ENCODE data around the gene PTPN13.

PTPN13 gene

DNA sequence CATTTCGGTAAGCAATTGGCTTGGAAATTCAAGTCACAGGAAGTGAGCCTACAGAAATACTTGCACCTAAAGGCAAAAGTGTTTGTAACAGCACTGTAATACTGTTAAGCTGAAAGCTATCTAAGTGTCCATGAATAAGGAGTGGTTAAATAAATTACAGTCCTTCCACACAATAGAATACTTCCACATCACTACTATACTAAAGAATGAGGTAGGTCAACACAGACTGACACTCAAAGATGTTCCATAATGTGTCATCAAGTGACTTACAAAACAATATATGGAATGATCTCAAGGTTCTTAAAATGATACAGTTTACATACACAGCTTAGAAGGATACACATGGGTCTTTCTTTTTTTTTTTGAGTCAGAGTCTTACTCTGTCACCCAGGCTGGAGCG lies 228.0 kb downstream of the PTPN13 start:
- no peak for DNase-seq

DNA sequence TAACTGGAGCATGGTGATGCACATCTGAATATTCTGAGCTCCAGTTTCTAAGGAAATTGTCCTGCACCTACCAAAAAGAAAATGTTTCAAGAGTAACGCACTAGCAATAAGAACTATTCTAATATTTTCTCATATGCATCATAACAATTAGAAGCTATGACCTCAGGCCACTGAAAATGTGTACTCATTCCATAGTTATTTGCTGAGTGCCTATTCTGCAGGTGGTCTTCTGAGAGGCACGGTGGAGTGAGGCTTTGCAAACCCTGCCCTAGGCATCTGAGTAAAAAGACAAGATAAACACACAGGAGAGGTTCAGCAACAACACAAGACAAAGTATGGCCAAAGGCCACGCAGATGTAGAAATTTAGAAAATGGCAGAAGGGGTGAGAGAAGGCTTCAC lies 231.4 kb downstream of the PTPN13 start:
- no peak for DNase-seq

DNA sequence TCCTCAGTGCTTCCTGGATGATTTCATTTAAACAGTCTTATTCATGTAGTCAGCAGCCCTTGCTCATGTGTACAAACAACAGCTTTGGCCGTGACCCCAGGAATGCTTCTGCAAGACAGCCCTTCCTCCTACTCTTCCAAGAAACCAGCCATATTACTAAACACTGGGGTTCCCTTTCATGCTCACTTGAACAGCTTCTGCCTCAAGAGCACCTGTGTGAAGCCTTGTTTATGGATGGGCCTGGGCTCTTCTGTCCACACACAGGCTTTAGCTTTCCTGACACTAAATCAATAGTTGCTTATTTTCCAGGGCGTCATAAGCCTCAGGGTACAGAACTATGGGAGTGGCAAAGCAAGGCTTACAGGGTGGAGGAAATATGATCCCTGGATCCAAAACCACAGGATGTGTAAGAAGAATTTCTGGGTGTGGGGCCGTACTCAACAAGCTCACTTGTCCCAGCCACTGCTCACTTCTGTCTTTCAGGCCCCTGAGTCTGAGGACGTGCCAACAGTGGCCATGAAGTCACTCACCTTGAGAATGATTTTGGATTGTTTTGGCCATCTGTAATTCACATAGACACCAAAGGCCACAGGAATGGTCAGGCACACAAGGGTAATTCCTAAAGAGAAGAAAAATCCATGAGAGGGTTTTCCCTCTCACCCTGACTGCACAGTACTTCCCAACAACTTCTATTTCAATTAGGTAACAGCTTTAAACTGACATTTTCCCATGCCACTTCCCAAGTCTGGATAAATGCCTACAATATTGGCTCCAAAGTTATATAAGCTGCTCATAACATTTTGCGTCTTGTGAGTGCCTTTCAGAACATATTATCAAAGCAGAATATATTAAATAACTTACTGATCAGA lies 237.4 kb downstream of the PTPN13 start:
- DNase-seq: peak; percentile 62

DNA sequence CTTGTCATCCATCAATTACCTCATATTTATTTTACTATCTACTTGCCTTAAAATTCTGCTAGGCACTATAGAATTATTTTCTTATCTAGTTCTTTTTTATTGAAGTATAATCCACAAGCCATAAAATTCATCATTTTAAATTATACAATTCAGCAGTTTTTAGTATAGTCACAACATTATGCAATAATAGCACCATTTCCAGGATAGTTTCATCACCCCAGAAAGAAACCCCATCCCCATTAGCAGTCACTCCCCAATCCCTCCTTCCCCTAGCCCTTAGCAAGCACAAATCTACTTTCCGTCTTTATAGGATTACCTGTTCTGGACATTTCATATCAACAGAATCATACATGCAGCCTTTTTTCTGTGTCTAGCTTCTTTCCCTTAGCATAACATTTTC lies 239.5 kb downstream of the PTPN13 start:
- no peak for DNase-seq

DNA sequence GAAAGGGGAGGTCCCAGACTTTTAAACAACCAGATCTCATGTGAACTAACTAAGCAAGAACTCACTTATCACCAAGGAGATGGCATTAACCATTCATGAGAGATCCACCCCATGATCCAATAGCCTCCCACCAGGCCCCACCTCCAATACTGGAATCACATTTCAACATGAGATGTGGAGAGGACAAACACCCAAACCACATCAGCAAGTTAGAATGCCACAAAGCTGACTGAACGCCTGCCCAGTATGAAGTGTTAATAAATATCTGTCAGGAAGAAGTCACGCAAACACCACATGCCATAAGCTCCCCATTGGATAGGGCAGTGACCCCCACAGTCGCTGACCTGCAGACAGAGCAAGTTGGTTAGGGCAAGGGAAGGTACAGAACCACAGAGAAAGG lies 240.8 kb downstream of the PTPN13 start:
- no peak for DNase-seq

DNA sequence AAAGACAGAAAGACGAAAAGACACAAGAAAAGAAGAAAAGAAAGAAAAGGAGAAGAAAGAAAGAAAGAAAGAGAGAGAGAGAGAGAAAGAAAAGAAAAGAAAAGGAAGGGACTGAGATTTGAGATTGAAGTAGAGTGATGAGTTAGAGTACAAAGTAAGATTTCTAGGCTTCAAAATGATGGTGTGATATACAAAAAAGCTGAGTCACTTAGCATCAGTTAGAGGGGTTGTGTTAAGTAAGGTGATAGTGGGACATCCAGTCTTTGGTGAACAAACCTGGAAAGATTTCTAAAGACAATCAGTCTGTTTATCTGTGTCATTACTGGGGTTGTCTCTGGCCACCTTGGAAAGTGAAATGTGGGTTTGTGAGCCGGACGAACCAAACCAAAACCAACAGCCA lies 241.6 kb downstream of the PTPN13 start:
- no peak for DNase-seq

DNA sequence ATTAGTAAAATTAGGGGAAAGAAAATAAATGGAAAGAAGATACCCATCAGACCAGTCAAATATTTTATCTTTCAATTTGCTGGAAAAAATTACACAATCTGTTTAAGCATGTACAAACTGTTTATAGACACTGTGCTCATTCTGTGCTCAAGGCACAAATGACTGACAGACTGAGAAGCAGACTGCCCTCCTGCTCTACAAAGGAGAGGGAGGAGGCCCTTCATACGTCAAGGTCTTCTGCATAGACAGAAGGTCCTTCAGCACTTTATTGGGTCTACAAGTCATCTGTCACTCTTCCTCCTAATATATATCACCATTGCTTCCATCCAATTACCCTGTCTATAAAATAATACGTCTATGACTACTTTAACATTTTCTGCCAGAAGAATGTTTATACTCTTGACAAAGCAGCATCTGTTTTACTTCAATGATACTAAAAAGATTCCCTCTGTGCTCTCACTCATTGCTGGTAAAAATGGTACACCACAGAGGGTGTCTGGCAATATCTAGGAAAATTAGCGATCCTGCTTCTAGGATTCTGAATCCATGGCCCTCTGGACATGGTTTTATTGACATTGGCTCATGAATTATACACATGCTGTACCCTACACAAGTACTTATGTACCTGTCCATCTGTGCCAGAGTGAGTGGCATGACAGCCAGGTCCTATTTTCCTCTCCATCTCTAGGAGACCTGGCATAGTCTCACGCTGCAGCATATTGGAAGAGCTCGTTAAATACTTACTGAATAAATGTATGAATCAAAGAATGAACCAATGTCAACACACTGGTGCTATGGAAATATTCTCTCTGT lies 243.8 kb downstream of the PTPN13 start:
- no peak for DNase-seq

DNA sequence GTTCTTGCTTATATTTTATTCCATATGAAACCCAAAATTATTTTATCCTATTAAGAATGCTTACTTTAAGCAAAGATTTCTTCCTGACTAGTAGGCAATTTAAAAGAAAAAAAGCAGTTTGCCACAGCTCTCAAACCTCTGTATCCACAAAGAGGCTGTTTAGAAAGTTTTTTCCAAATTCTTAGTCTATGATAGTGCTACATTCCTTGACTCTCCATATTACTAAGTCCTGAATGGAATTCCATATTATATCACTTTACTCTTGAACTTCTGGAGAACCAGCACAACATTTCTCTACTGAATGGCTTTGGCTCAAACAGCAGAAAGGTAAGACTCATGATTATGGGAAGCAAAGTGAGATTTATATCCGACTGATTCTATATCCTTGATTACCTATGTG lies 246.7 kb downstream of the PTPN13 start:
- no peak for DNase-seq

DNA sequence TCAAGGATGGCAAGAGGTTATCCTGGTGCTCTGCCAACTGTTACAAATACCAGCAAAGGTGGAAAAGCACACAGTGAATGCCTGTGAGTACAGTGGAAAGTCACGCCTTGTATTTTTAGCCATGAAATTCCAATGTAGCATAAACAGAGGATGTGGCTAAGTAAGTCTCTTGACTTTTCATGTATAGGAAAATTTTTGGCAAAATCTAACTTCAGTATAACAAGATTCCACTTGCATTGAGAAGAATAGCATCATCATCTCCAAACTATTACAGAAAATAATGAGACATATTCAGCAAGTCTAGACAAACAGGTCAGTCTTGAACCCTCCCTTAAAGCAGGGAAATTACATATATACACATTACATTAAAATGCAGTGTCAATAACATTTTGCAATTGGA lies 247.2 kb downstream of the PTPN13 start:
- no peak for DNase-seq

DNA sequence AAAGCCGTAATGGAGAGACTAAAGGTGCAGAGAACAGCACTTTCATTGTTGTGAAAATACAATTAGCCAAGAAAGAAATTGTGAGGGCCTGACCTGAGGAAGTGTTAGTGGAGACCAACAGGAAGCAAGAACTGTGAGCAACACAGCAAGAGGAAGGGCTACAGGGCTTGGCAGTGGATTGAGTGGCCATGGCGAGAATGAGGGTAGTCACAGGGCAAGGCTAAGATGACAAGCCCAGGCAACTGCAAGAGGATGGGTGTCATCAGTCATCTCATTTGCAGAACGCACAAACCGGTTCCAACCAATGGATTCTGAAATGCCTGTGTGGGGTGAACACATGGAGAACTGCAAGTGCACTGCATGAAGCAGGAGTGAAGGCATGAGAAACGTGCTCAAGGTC lies 251.5 kb downstream of the PTPN13 start:
- peak; percentile 19 for DNase-seq

DNA sequence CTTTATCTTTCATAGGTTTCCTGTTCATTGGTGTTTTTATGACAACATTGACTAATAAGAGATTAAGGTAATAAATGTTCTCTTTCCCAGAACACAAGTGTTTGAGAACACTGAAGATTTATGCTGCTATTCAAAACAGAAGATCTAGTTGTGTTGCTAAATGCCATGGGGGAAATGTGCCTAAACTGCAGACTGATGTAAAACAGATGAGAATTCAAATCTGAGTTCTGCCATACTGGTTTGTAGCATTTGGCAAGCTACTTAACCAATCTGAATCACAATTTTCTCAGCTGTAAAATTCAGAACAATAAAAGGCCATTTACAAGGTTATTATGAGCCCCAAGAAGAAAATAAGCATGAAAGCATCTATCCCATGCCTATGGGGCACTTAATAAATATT lies 252.8 kb downstream of the PTPN13 start:
- no peak for DNase-seq

DNA sequence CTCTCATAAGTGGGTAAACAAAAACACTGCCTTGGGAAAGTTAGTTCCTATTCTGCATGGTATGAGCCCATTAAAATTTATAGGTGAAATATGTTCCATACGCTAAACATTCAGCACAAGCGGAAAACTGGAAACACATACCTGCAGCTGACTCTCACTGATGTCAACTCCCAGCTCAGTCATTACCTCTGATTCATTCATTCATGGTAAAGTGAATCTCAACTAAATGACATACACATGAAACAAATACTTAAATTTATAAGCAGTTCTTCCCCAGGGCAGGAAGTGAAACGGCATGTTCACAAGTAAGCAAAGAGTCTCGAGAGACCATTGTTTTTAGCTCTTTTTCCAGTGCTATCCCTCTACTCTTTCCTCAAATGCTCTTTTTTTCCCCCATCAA lies 253.5 kb downstream of the PTPN13 start:
- no peak for DNase-seq

DNA sequence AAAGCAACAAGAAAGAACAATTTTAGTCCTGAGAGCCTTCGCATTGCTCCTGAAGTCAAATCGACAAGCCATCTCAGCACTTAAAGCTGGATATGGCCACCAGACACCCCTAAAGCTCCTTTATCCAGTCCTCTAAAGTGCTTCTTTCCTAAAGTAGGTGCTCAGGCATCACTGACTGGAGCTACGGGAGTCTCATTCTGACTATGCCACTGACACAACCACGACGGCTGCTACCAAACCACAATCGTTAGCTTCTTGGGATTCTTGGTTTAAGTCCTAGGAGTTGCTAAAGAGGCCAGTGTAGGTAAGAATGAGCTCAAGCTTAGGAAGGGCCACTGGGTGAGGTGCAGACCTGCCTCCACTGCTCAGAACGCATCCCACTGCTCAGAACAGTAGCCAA lies 254.0 kb downstream of the PTPN13 start:
- DNase-seq: no peak

DNA sequence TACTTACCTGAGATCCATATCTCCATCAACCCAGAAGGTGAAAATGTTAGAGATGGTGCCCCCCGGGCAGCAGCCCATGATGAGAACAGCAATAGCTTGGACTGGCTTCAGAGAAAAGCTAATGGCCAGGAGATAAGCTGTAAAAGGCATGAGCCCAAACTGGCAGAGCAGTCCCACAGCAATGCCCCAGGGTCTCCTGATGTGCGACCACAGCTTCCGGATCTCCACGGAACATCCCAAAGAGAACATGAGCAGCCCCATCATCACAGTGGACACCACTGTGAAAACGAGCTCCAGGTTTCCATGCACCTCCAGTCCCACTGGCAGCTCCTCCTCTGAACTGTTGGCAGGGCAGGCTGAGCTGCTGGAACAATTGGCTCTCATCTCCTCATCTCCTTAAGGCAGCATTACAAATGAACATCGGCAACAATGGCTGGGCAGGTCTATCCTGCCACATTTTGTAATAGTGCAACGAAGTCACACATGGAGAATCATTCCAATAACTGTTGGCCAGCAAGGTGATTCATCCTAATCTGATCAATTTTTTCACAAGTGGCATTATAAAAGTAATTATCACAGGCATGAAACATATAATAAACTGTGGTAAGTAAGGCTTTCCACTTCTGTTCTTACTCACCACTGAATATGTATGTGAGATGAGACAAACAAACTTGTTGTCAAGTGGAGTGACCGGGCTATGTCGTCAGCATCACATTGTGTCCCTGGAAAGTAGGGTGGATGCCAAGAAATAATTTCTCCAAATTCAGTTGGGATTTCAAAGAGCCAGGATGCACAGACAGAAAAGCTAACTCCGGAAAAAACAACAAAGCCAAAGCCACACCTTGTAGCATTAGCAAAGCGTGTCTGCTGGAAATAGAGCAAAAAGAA lies 254.9 kb downstream of the PTPN13 start, which contains the start of gene SLC10A6:
TSS of gene SLC10A6 (minus strand) at position 653 of the 888 bp plus-strand sequence. CDS start at position 384, 269 bp downstream.
- no peak for DNase-seq

DNA sequence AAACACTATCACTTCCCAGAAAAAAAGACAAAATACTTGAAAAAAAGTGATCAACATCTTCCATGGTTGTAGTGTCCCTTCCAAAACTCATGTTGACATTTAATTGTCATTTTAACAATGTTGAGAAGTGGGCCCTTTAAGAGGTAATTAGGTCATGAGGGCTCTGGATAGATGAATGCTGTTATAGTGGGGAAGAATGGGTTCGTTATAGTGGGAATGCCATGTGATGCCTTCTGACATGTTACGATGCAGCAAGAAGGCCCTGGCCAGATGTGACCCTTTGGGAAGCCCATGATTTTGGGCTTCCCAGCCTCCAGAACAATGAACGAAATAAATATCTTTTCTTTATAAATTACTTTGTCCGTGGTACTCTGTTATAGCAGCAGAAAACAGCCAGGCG lies 259.1 kb downstream of the PTPN13 start:
- no peak for DNase-seq

DNA sequence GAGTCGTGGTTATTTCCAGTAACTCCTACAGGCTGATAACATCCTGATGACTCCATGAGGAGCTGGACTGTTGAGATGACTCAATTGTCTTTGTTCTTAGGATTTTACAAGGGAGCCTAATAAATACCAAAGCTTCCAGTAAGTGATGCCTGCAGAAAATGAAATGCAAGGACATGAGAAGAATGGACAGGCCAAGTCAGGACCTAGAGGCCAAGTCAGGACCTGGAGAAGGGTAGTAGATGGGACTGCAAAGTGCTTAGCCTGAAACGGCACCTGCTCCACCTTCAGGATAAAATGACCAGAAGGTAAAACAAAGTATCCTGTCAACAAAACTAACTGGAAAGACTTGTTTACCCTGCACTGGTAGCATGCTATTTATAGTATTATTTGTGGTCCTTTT lies 261.5 kb downstream of the PTPN13 start:
- DNase-seq: no peak

DNA sequence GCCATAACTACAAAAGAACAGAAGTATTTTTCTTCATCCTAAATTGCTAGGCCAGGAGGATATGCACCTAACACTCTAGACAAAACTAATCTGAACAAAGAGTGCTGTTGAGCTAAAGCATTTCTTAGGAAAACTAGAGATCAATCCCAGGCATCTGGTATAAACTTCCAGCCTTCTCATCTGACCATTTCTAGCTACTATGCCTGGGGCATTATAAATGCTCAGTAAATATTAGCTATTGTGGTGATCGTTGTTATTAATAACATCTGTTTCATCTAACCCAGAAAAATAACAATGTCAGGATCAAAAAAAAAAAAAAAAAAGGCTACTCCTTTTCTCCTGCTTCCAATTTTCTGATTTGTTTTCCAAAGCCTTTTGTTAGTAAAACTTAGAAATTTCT lies 262.8 kb downstream of the PTPN13 start:
- DNase-seq: no peak

DNA sequence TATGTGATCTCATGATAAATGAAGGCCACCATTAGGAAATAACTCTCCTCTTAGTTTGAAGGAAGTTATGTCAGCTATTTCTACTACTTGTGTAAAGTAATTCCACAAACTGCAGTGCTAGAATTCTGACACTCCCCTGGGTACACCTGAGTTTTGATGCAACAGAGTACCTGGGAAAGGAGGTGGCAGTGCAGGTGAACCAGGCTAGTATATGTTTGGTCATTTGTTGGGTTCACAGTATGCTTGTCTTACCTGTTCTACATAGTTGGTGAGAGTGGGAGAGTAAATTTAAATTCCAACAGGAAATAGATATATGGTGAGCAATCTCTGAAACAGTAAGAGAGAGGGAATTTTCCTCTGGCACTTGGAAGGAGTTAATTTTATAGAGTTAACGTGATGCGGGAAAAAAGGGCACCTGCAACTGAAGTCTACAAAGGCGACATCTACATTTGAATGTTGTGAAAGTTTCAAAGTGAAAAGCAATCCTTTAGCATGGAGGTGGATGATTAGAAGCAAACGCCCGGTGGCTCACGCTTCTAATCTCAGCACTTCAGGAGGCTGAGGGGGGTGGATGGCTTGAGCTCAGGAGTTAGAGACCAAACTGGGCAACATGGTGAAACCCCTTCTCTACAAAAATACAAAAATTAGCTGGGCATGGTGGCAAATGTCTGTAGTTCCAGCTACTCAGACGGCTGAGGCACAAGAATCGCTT lies 263.4 kb downstream of the PTPN13 start:
- no peak for DNase-seq
